Measurements from ENCODE around the gene OMA1. TPM values are rescaled to one million over a fixed set of nuclear protein-coding genes. Genes with fewer than 3 reads are reported as not detected.
"Not testable (repeated sequence)": the region's sequence is repeated elsewhere in the genome, so short reads cannot be mapped to it uniquely, and the experiment has no call there.

Gene OMA1
- polyA plus RNA-seq, 1 donor (not counting 4 experiments of a cell fraction or from before 2014, with no cell fraction given) = 16.3 TPM

GRCh38 chr1:58497499-58497898, 49.0 kb downstream of the OMA1 start:
- Histone ChIP-seq H4K20me1 (ENCODE audit: control insufficient read depth, extremely low read depth, insufficient read depth, low read length) (no peaks in the 10 kb centered on the region), H3K27ac (ENCODE audit: control insufficient read depth, insufficient read depth, low read length) (no peak overlapping the region), H3K9ac (ENCODE audit: control insufficient read depth, extremely low read depth, insufficient read depth, low read length) (no peak overlapping the region), H3K9me1 (ENCODE audit: control insufficient read depth, extremely low read depth, insufficient read depth, low read length) (no peaks in the 10 kb centered on the region), H3K36me3 (ENCODE audit: control insufficient read depth in 2 of 2, extremely low read depth in 1 of 2, insufficient read depth in 2 of 2, low read length in 2 of 2) (no peaks in the 10 kb centered on the region), H2AFZ (ENCODE audit: control insufficient read depth, low read length) (no peak overlapping the region), H3K4me3 (ENCODE audit: control insufficient read depth in 2 of 3, extremely low read depth in 1 of 3, insufficient read depth in 2 of 3, low read depth in 1 of 3, low read length in 3 of 3) (no peak overlapping the region), H3K4me2 (ENCODE audit: control insufficient read depth, extremely low read depth, insufficient read depth, low read depth, low read length) (no peak overlapping the region), H3K9me3 (ENCODE audit: control insufficient read depth, low read depth, low read length) (no peaks in the 10 kb centered on the region), H3K79me2 (ENCODE audit: control insufficient read depth, insufficient read depth, low read length) (no peaks in the 10 kb centered on the region), H3K4me1 (ENCODE audit: control insufficient read depth, extremely low read depth, insufficient read depth, low read length) (no peaks in the 10 kb centered on the region), H3K27me3 (ENCODE audit: control insufficient read depth, extremely low read depth, insufficient read depth, low read length) (no peaks in the 10 kb centered on the region)
- dilution Hi-C loops (cut with MboI; ENCODE audit: extremely low pct_ligation_motif_present, low sequenced_read_pairs) = no loop called here
- DNase-seq (ENCODE audit: low read depth, low spot score) (no peak), FAIRE-seq (no peak)
- TF ChIP-seq CTCF (optimal IDR thresholded peaks at IDR 0.05 in 1 of 3, IDR thresholded peaks at IDR 0.05 in 1 of 3, conservative IDR thresholded peaks at IDR 0.05 in 1 of 3; ENCODE audit: extremely low read depth in 1 of 3, insufficient read depth in 2 of 3, low read length in 3 of 3) (no peak), EZH2 (IDR thresholded peaks at IDR 0.05; ENCODE audit: low read length) (no peak)

GRCh38 chr1:58496042-58496441, 50.5 kb downstream of the OMA1 start:
- no peaks in the 10 kb centered on the region for H3K27me3 ChIP-seq (ENCODE audit: control insufficient read depth, extremely low read depth, insufficient read depth, low read length)
- no peak overlapping the region for H3K4me3 ChIP-seq (ENCODE audit: control insufficient read depth in 2 of 3, extremely low read depth in 1 of 3, insufficient read depth in 2 of 3, low read depth in 1 of 3, low read length in 3 of 3)
- no peaks in the 10 kb centered on the region for H3K36me3 ChIP-seq (ENCODE audit: control insufficient read depth in 2 of 2, extremely low read depth in 1 of 2, insufficient read depth in 2 of 2, low read length in 2 of 2)
- H4K20me1 ChIP-seq (ENCODE audit: control insufficient read depth, extremely low read depth, insufficient read depth, low read length) = no peaks in the 10 kb centered on the region
- H3K79me2 ChIP-seq (ENCODE audit: control insufficient read depth, insufficient read depth, low read length) = no peaks in the 10 kb centered on the region
- H3K4me1 ChIP-seq (ENCODE audit: control insufficient read depth, extremely low read depth, insufficient read depth, low read length) = no peaks in the 10 kb centered on the region
- TF ChIP-seq CTCF (optimal IDR thresholded peaks at IDR 0.05 in 1 of 3, IDR thresholded peaks at IDR 0.05 in 1 of 3, conservative IDR thresholded peaks at IDR 0.05 in 1 of 3; ENCODE audit: extremely low read depth in 1 of 3, insufficient read depth in 2 of 3, low read length in 3 of 3) (no peak), EZH2 (IDR thresholded peaks at IDR 0.05; ENCODE audit: low read length) (no peak)
- no peaks in the 10 kb centered on the region for H3K9me1 ChIP-seq (ENCODE audit: control insufficient read depth, extremely low read depth, insufficient read depth, low read length)
- H3K4me2 ChIP-seq (ENCODE audit: control insufficient read depth, extremely low read depth, insufficient read depth, low read depth, low read length) = no peak overlapping the region
- no peak overlapping the region for H3K27ac ChIP-seq (ENCODE audit: control insufficient read depth, insufficient read depth, low read length)
- dilution Hi-C loops (cut with MboI; ENCODE audit: extremely low pct_ligation_motif_present, low sequenced_read_pairs) = no loop called here
- H3K9me3 ChIP-seq (ENCODE audit: control insufficient read depth, low read depth, low read length) = no peaks in the 10 kb centered on the region
- FAIRE-seq (no peak), DNase-seq (ENCODE audit: low read depth, low spot score) (no peak)
- no peak overlapping the region for H3K9ac ChIP-seq (ENCODE audit: control insufficient read depth, extremely low read depth, insufficient read depth, low read length)
- H2AFZ ChIP-seq (ENCODE audit: control insufficient read depth, low read length) = no peak overlapping the region

- H2AFZ ChIP-seq (ENCODE audit: control insufficient read depth, low read length); FAIRE-seq; H4K20me1 ChIP-seq (ENCODE audit: control insufficient read depth, extremely low read depth, insufficient read depth, low read length); dilution Hi-C loops (cut with MboI; ENCODE audit: extremely low pct_ligation_motif_present, low sequenced_read_pairs); DNase-seq (ENCODE audit: low read depth, low spot score); H3K27me3 ChIP-seq (ENCODE audit: control insufficient read depth, extremely low read depth, insufficient read depth, low read length); H3K9ac ChIP-seq (ENCODE audit: control insufficient read depth, extremely low read depth, insufficient read depth, low read length); H3K36me3 ChIP-seq (ENCODE audit: control insufficient read depth in 2 of 2, extremely low read depth in 1 of 2, insufficient read depth in 2 of 2, low read length in 2 of 2); H3K4me1 ChIP-seq (ENCODE audit: control insufficient read depth, extremely low read depth, insufficient read depth, low read length); H3K9me3 ChIP-seq (ENCODE audit: control insufficient read depth, low read depth, low read length); H3K9me1 ChIP-seq (ENCODE audit: control insufficient read depth, extremely low read depth, insufficient read depth, low read length); H3K4me3 ChIP-seq (ENCODE audit: control insufficient read depth in 2 of 3, extremely low read depth in 1 of 3, insufficient read depth in 2 of 3, low read depth in 1 of 3, low read length in 3 of 3); H3K79me2 ChIP-seq (ENCODE audit: control insufficient read depth, insufficient read depth, low read length); H3K4me2 ChIP-seq (ENCODE audit: control insufficient read depth, extremely low read depth, insufficient read depth, low read depth, low read length); H3K27ac ChIP-seq (ENCODE audit: control insufficient read depth, insufficient read depth, low read length): not testable (repeated sequence)
Measured at GRCh38 chr1:58488914-58489313, 57.6 kb downstream of the OMA1 start.

All from keratinocyte (primary cell).